Spleen (tissue), 7 donors: ENCODE results near the gene TLX1.
A peak's percentile ranks its signal among the peaks of the same experiment; 100 is the strongest.

Experiments used
- POLR2A ChIP-seq, 3 donors: fragments of 450-650 bp; IDR thresholded peaks; one replicate each; pipeline ENCODE4 v1.5.1; 2017; ENCODE audit warnings: antibody characterized with exemption in 3 of 3, mild to moderate bottlenecking in 1 of 3
- POLR2AphosphoS5 ChIP-seq, 3 donors: sonication (generic); formaldehyde crosslinking; IDR thresholded peaks; one replicate each; pipeline ENCODE4 v1.5.1; 2017; ENCODE audit warnings: antibody characterized with exemption in 3 of 3
- TF ChIP-seq, protein P1 (sequence below), 11 experiments: fragments of 200-600 bp in 7 of 11; fragments of 450-650 bp in 4 of 11; sonication (generic) in 4 of 11; IDR thresholded peaks in 8 of 11; conservative IDR thresholded peaks in 3 of 11; 1 replicate in 7 of 11; 2 replicates in 4 of 11; pipeline versions ENCODE4 v1.4.0 to v1.8.0; 2016 to 2021; ENCODE audit warnings: antibody characterized with exemption in 11 of 11, inconsistent platforms in 4 of 11, mild to moderate bottlenecking in 1 of 11
- donor health status: DM: no; HTN: no; CAD: no; lungs with moderate emphysema.
- donor health status: DM: no; HTN: no; CAD: no.
- donor health status: DM: no; HTN: no; CAD: no.

DNA sequence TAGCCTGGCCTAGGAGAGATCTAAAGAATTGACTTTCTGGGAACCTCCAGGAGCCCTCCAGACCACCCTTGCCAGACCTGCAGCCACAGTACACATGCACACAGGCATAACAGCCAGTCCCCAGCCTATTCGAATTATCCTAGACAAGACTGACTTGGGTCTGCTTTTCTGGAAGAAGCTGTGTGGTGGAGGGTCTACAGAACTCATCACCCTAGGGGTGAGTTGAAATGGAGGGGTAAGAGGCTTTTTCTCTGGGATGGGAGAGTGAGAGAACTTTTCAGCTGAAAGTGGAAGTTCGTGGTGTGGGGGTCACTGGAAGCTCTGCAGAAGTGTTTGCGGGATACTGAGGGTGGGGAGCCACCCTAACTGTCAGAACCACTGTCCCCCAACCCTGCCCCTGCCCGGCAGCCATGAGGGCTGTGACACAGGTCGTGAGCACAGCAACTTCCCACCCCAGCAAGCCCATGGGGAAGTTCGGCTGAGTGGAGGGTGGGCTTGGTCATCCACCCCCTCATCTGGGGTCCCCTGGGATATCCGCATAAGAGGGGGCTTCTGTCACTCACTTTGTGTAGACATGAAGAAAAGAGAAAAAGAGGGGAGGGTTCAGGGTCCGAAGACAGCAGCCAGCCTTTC, 7.8 kb downstream of the TLX1 start:
- TF ChIP-seq, protein P1, sequence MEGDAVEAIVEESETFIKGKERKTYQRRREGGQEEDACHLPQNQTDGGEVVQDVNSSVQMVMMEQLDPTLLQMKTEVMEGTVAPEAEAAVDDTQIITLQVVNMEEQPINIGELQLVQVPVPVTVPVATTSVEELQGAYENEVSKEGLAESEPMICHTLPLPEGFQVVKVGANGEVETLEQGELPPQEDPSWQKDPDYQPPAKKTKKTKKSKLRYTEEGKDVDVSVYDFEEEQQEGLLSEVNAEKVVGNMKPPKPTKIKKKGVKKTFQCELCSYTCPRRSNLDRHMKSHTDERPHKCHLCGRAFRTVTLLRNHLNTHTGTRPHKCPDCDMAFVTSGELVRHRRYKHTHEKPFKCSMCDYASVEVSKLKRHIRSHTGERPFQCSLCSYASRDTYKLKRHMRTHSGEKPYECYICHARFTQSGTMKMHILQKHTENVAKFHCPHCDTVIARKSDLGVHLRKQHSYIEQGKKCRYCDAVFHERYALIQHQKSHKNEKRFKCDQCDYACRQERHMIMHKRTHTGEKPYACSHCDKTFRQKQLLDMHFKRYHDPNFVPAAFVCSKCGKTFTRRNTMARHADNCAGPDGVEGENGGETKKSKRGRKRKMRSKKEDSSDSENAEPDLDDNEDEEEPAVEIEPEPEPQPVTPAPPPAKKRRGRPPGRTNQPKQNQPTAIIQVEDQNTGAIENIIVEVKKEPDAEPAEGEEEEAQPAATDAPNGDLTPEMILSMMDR (IDR thresholded peaks at IDR 0.05 in 8 of 11, conservative IDR thresholded peaks at IDR 0.05 in 3 of 11), result no peak
- TF ChIP-seq POLR2A (IDR thresholded peaks at IDR 0.05) (no peak), POLR2AphosphoS5 (IDR thresholded peaks at IDR 0.05) (peak in 1 of 3 donors; percentile 3)
